ENCODE results near the gene PCDHA6. TPM values are rescaled to one million over a fixed set of nuclear protein-coding genes. Genes with fewer than 3 reads are reported as not detected.
"Not testable (repeated sequence)": the region's sequence is repeated elsewhere in the genome, so short reads cannot be mapped to it uniquely, and the experiment has no call there.

PCDHA6 gene
- total and polyA plus RNA-seq, 2 experiments from 2014 or later: 2.1 to 5.2 TPM

GRCh38 chr5:140801494-140801841 lies 26.3 kb upstream of the PCDHA6 start:
- Histone ChIP-seq H4K20me1 (replicated peaks; ENCODE audit: insufficient read depth) (no peaks in the 10 kb centered on the region), H3K9me2 (ENCODE audit: insufficient read depth) (no peaks in the 10 kb centered on the region), H3K27ac (ENCODE audit: low read depth) (no peak overlapping the region), H3K4me3 (peak overlapping the region; percentile 50), H3K36me3 (ENCODE audit: insufficient read depth) (no peaks in the 10 kb centered on the region), H3F3A (replicated peaks; ENCODE audit: low read depth) (no peaks in the 10 kb centered on the region), H3K27me3 (ENCODE audit: insufficient read depth) (no peaks in the 10 kb centered on the region), H3K4me1 (ENCODE audit: insufficient read depth) (no peaks in the 10 kb centered on the region), H3K4me2 (peak overlapping the region; percentile 61), H3K79me2 (replicated peaks; ENCODE audit: insufficient read depth) (no peaks in the 10 kb centered on the region), H2AFZ (peak overlapping the region; percentile 15; the same call in 1 of the 2 replicates)
- no peak overlapping the region for H3K4me3 Mint-ChIP-seq
- H3K36me3 Mint-ChIP-seq (ENCODE audit: low read depth): peaks cover 43% of the 10 kb centered on the region
- no peaks in the 10 kb centered on the region for H3K27me3 Mint-ChIP-seq (ENCODE audit: insufficient read depth, low read depth, poor library complexity)
- no peak overlapping the region for H3K27ac Mint-ChIP-seq
- ATAC-seq: no peak
- TF ChIP-seq CTCF (conservative IDR thresholded peaks at IDR 0.05; ENCODE audit: low read depth in 2 of 2) (peak; percentile 65 to 70), STAT1 (IDR thresholded peaks at IDR 0.05; ENCODE audit: unreplicated experiment) (no peak)
- DNase-seq (ENCODE audit: low spot score): peak; percentile 58
- no peaks in the 10 kb centered on the region; the same call in 1 of the 3 replicates for H3K4me1 Mint-ChIP-seq
- peaks cover 21% of the 10 kb centered on the region for H3K9me3 Mint-ChIP-seq

GRCh38 chr5:140802381-140802780 lies 25.4 kb upstream of the PCDHA6 start:
- not testable (repeated sequence) for H3K27ac Mint-ChIP-seq; H3K79me2 ChIP-seq (replicated peaks; ENCODE audit: insufficient read depth); H3K4me1 Mint-ChIP-seq; H3K4me1 ChIP-seq (ENCODE audit: insufficient read depth); H3K36me3 ChIP-seq (ENCODE audit: insufficient read depth); H3K9me2 ChIP-seq (ENCODE audit: insufficient read depth); DNase-seq (ENCODE audit: low spot score); H2AFZ ChIP-seq; H3F3A ChIP-seq (replicated peaks; ENCODE audit: low read depth); H3K4me3 ChIP-seq; ATAC-seq; H3K27me3 Mint-ChIP-seq (ENCODE audit: insufficient read depth, low read depth, poor library complexity); H3K27me3 ChIP-seq (ENCODE audit: insufficient read depth); H3K4me3 Mint-ChIP-seq; H3K27ac ChIP-seq (ENCODE audit: low read depth); H4K20me1 ChIP-seq (replicated peaks; ENCODE audit: insufficient read depth); H3K4me2 ChIP-seq
- H3K9me3 Mint-ChIP-seq: peaks cover 19% of the 10 kb centered on the region
- H3K36me3 Mint-ChIP-seq (ENCODE audit: low read depth): peaks cover 37% of the 10 kb centered on the region

GRCh38 chr5:140802781-140803271 lies 24.9 kb upstream of the PCDHA6 start:
- Mint-ChIP-seq H3K27ac (no peak overlapping the region), H3K36me3 (ENCODE audit: low read depth) (peaks cover 39% of the 10 kb centered on the region), H3K9me3 (peaks cover 21% of the 10 kb centered on the region), H3K27me3 (ENCODE audit: insufficient read depth, low read depth, poor library complexity) (no peaks in the 10 kb centered on the region), H3K4me1 (peaks cover 4% of the 10 kb centered on the region), H3K4me3 (no peak overlapping the region)
- no peak overlapping the region for H3K4me2 ChIP-seq
- no peaks in the 10 kb centered on the region for H3F3A ChIP-seq (replicated peaks; ENCODE audit: low read depth)
- no peaks in the 10 kb centered on the region for H3K36me3 ChIP-seq (ENCODE audit: insufficient read depth)
- no peak overlapping the region for H2AFZ ChIP-seq
- H4K20me1 ChIP-seq (replicated peaks; ENCODE audit: insufficient read depth): no peaks in the 10 kb centered on the region
- no peak for TF ChIP-seq ZNF462 (CRISPR knock-in tag; IDR thresholded peaks at IDR 0.05)
- ATAC-seq (no peak), DNase-seq (ENCODE audit: low spot score) (no peak)
- H3K4me1 ChIP-seq (ENCODE audit: insufficient read depth): 0 out of 2 replicates have a peak, but pooled peaks cover 2% of the 10 kb centered on the region
- no peak overlapping the region for H3K27ac ChIP-seq (ENCODE audit: low read depth)
- no peaks in the 10 kb centered on the region for H3K9me2 ChIP-seq (ENCODE audit: insufficient read depth)
- H3K4me3 ChIP-seq: no peak overlapping the region
- H3K79me2 ChIP-seq (replicated peaks; ENCODE audit: insufficient read depth): no peaks in the 10 kb centered on the region
- no peaks in the 10 kb centered on the region for H3K27me3 ChIP-seq (ENCODE audit: insufficient read depth)

Data from GM23338 (cell line).